SK-N-SH (cell line): ENCODE results near the gene RHOU. TPM values are rescaled to one million over a fixed set of nuclear protein-coding genes. Genes with fewer than 3 reads are reported as not detected.

Experiments
- CTCF ChIA-PET: fragments of 300-600, 350-600 bp; formaldehyde crosslinking; extraction: SDS; loops from one replicate; lab custom pipeline; 2021; lab: Yijun Ruan, JAX
- POLR2A ChIA-PET: fragments of 350-600 bp; sonication (Branson Sonifier 250); formaldehyde crosslinking; extraction: SDS; loops from one replicate; lab custom pipeline; 2020; ENCODE audit warnings: antibody characterized with exemption, inconsistent platforms; lab: Yijun Ruan, JAX
- DNase-seq: peaks from one replicate; pipeline ENCODE4 v3.0.0; 2012
- H2AFZ ChIP-seq: fragments of 200-600 bp; sonication (generic); 2 replicates; pipeline ENCODE4 v1.8.1; 2016; ENCODE audit warnings: antibody characterized with exemption, mild to moderate bottlenecking, low read depth
- H3F3A ChIP-seq: fragments of 200-600 bp; sonication (generic); replicated peaks from 2 replicates; pipeline ENCODE3; 2016; ENCODE audit warnings: antibody characterized with exemption, mild to moderate bottlenecking; ENCODE audit not compliant: insufficient read depth
- H3K27ac ChIP-seq, 2 experiments: fragments of 200-500 bp in 1 of 2; fragments of 200-600 bp in 1 of 2; sonication (Bioruptor generic) in 1 of 2; sonication (generic), shearing (Covaris generic) in 1 of 2; 2 replicates each; pipeline versions ENCODE4 v1.5.1 to v1.6.1; 2014 to 2016; ENCODE audit warnings: low read depth in 2 of 2, inconsistent platforms in 1 of 2, low read length in 1 of 2, mild to moderate bottlenecking in 1 of 2, mixed read lengths in 1 of 2
- H3K27me3 ChIP-seq: fragments of 200-600 bp; sonication (generic), shearing (Covaris generic); 2 replicates; pipeline ENCODE4 v1.6.1; 2016; ENCODE audit warnings: mixed run types; ENCODE audit not compliant: insufficient read depth
- H3K36me3 ChIP-seq, 2 experiments: fragments of 200-500 bp in 1 of 2; fragments of 200-600 bp in 1 of 2; sonication (Bioruptor generic) in 1 of 2; sonication (generic) in 1 of 2; replicated peaks in 1 of 2; 2 replicates each; pipeline versions ENCODE3 to v1.5.1; 2014 to 2016; ENCODE audit warnings: low read length in 1 of 2, mild to moderate bottlenecking in 1 of 2; ENCODE audit not compliant: insufficient read depth in 2 of 2, control insufficient read depth in 1 of 2
- H3K4me1 ChIP-seq, 2 experiments: fragments of 200-500 bp in 1 of 2; fragments of 200-600 bp in 1 of 2; sonication (Bioruptor generic) in 1 of 2; sonication (generic), shearing (Covaris generic) in 1 of 2; 2 replicates each; pipeline versions ENCODE4 v1.5.1 to v1.6.1; 2014 to 2016; ENCODE audit warnings: low read depth in 1 of 2, low read length in 1 of 2, mixed run types in 1 of 2; ENCODE audit not compliant: insufficient read depth in 2 of 2, control insufficient read depth in 1 of 2
- H3K4me2 ChIP-seq: fragments of 200-600 bp; sonication (generic), shearing (Covaris generic); 2 replicates; pipeline ENCODE4 v1.6.1; 2017; ENCODE audit warnings: mixed run types
- H3K4me3 ChIP-seq, 2 experiments: fragments of 200-500 bp in 1 of 2; fragments of 200-600 bp in 1 of 2; sonication (Bioruptor generic) in 1 of 2; sonication (generic), shearing (Covaris generic) in 1 of 2; 2 replicates each; pipeline versions ENCODE4 v1.5.1 to v1.8.1; 2014 to 2016; ENCODE audit warnings: low read depth in 2 of 2, inconsistent platforms in 1 of 2, low read length in 1 of 2, mild to moderate bottlenecking in 1 of 2, mixed read lengths in 1 of 2, moderate library complexity in 1 of 2
- H3K79me2 ChIP-seq: fragments of 200-600 bp; sonication (generic); 2 replicates; pipeline ENCODE4 v1.8.1; 2017; ENCODE audit warnings: mild to moderate bottlenecking; ENCODE audit not compliant: insufficient read depth
- H3K9ac ChIP-seq: fragments of 200-600 bp; sonication (generic); 2 replicates; pipeline ENCODE4 v1.6.1; 2017; ENCODE audit warnings: mixed run types
- H3K9me2 ChIP-seq: fragments of 200-600 bp; sonication (generic); 2 replicates; pipeline ENCODE4 v1.6.1; 2017; ENCODE audit warnings: mixed run types
- H3K9me3 ChIP-seq: fragments of 200-600 bp; sonication (generic); 2 replicates; pipeline ENCODE4 v1.6.1; 2017; ENCODE audit warnings: mixed run types, mild to moderate bottlenecking, moderate library complexity
- H4K20me1 ChIP-seq: fragments of 200-600 bp; sonication (generic); 2 replicates; pipeline ENCODE4 v1.6.1; 2017; ENCODE audit warnings: mild to moderate bottlenecking, mixed run types; ENCODE audit not compliant: insufficient read depth
- EP300 ChIP-seq, 2 experiments: IDR thresholded peaks; 2 replicates each; pipeline versions ENCODE4 v1.4.0 to v1.6.1; 2012; ENCODE audit warnings: borderline replicate concordance in 1 of 2, low read depth in 1 of 2, low read length in 1 of 2
- EZH2phosphoT487 ChIP-seq: fragments of 200-600 bp; sonication (generic); IDR thresholded peaks from 2 replicates; pipeline ENCODE4 v1.6.1; 2017; ENCODE audit warnings: low read depth, mixed run types, mild to moderate bottlenecking, antibody characterized with exemption, moderate library complexity, borderline replicate concordance
- FOXJ3 ChIP-seq: sonication (generic); formaldehyde crosslinking; IDR thresholded peaks from 2 replicates; pipeline ENCODE4 v1.5.1; 2020; ENCODE audit warnings: mild to moderate bottlenecking, missing genetic modification reagents
- GABPA ChIP-seq: IDR thresholded peaks from 2 replicates; pipeline ENCODE4 v1.4.0; 2012; ENCODE audit warnings: low read depth, mild to moderate bottlenecking
- MAX ChIP-seq: IDR thresholded peaks from 2 replicates; pipeline ENCODE4 v1.4.0; 2012; ENCODE audit warnings: low read depth
- MXI1 ChIP-seq: IDR thresholded peaks from 2 replicates; pipeline ENCODE4 v1.6.1; 2012; ENCODE audit warnings: mild to moderate bottlenecking, low read depth, low read length, improper control_type of control experiment
- NRF1 ChIP-seq: IDR thresholded peaks from 2 replicates; pipeline ENCODE4 v1.6.1; 2012; ENCODE audit warnings: low read depth, mild to moderate bottlenecking, low read length
- POLR2AphosphoS5 ChIP-seq: IDR thresholded peaks from 2 replicates; pipeline ENCODE4 v1.6.1; 2012; ENCODE audit warnings: low read depth, low read length
- SIN3A ChIP-seq: IDR thresholded peaks from 2 replicates; pipeline ENCODE4 v1.6.1; 2012; ENCODE audit warnings: low read depth, mild to moderate bottlenecking, low read length, moderate library complexity, borderline replicate concordance
- TAF1 ChIP-seq: IDR thresholded peaks from 2 replicates; pipeline ENCODE4 v1.6.1; 2012; ENCODE audit warnings: low read depth, mild to moderate bottlenecking, low read length, moderate library complexity, borderline replicate concordance
- USF2 ChIP-seq: fragments of 150-350 bp; IDR thresholded peaks from 2 replicates; pipeline ENCODE4 v1.6.1; 2017; ENCODE audit warnings: antibody characterized with exemption, low read length, low read depth, borderline replicate concordance
- ZBTB33 ChIP-seq: IDR thresholded peaks from 2 replicates; pipeline ENCODE4 v1.4.0; 2012; ENCODE audit warnings: low read depth, borderline replicate concordance
- WGBS: methylation state at CpG from one replicate; pipeline ENCODE4 v1.1.6; 2017; ENCODE audit warnings: low lambda C conversion rate; 5-methylcytosine and 5-hydroxymethylcytosine counted together
- polyA plus RNA-seq, 3 experiments: library from polyadenylated mRNA; depleted of rRNA; stranded (reverse); fragments of >200 nt; gene quantifications; 2 replicates each; pipeline ENCODE4 v1.2.3, GENCODE V29; 2012
- TF ChIP-seq, protein P1 (sequence below): fragments of 150-350 bp; IDR thresholded peaks from 2 replicates; pipeline ENCODE4 v1.6.1; 2016; ENCODE audit warnings: mild to moderate bottlenecking, low read depth, low read length
- TF ChIP-seq, protein P2 (sequence below): IDR thresholded peaks from 2 replicates; pipeline ENCODE4 v1.4.0; 2012; ENCODE audit warnings: low read depth, borderline replicate concordance

Gene RHOU
- polyA plus RNA-seq, 1 of the 3 experiments (the other 2 are of a cell fraction): 0.36 TPM

DNA sequence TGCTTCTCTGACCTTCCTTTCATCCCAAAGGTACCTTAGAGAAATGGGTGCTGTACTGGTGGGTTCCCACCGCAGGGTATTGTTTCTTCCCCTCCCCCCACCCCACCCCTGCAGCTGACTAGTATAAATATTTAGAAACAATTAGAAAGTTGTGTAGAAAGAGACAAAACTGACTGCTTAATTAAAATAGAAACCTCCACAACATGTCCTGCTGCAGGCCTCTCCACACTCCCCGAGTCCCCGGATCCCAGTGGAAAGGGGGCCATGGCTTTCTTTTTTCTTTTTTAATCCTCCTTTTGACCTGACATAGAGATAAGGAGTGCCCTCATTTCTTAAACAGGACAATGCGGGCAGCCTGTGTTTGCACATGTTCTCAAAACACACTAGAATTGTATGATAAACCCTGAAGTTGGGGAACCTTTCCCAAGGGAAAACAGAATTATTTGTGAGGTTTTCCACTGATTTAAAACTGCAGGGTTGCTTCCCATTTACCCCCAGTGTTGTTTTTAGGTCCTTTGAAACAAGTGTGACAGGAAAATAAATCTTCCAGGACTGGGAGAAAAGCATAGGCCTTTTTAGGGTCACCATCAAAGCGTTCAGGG, 1.7 kb downstream of the RHOU start:
- H3K27ac ChIP-seq: no peak overlapping the region
- TF ChIP-seq GABPA (no peak), USF2 (no peak), POLR2AphosphoS5 (no peak), TAF1 (no peak), MAX (no peak)
- TF ChIP-seq, all 33 proteins: peak for 0
- H3K9me3 ChIP-seq: no peaks in the 10 kb centered on the region
- no peak for DNase-seq
- H3K4me2 ChIP-seq: no peak overlapping the region; the same call in 1 of the 2 replicates
- no peaks in the 10 kb centered on the region for H3K36me3 ChIP-seq
- ChIA-PET CTCF (interaction anchor here (1.2 to 4.1 kb wide), 13 partner anchors 12 to 518 kb away, joined by 4 to 61 read pairs (median 16); no protein-coding TSS in a partner anchor), POLR2A (no interaction called here)
- H3K79me2 ChIP-seq: no peaks in the 10 kb centered on the region
- no peak overlapping the region for H3K9ac ChIP-seq
- no peak overlapping the region; a peak in 1 of 4 replicates for H3K4me3 ChIP-seq
- no peaks in the 10 kb centered on the region for H3K9me2 ChIP-seq
- no peaks in the 10 kb centered on the region for H4K20me1 ChIP-seq
- peaks cover 8% of the 10 kb centered on the region; the same call in 1 of the 2 replicates for H3K27me3 ChIP-seq
- H3K4me1 ChIP-seq: peaks cover 0 to 14% of the 10 kb centered on the region in 2 experiments; a peak in 2 of 4 replicates
- H3F3A ChIP-seq: no peaks in the 10 kb centered on the region
- 90% methylated on average over 5 of the region's 5 CpGs for WGBS
- no peak overlapping the region for H2AFZ ChIP-seq

- Histone ChIP-seq H4K20me1 (no peaks in the 10 kb centered on the region), H2AFZ (no peak overlapping the region), H3K9ac (no peak overlapping the region), H3K27me3 (peaks cover 8% of the 10 kb centered on the region; the same call in 1 of the 2 replicates), H3K4me1 (peaks cover 0 to 14% of the 10 kb centered on the region in 2 experiments; a peak in 2 of 4 replicates), H3K79me2 (no peaks in the 10 kb centered on the region), H3K36me3 (no peaks in the 10 kb centered on the region), H3K27ac (no peak overlapping the region), H3K9me3 (no peaks in the 10 kb centered on the region), H3F3A (no peaks in the 10 kb centered on the region), H3K9me2 (no peaks in the 10 kb centered on the region), H3K4me2 (no peak overlapping the region), H3K4me3 (no peak overlapping the region)
- TF ChIP-seq, protein P1, sequence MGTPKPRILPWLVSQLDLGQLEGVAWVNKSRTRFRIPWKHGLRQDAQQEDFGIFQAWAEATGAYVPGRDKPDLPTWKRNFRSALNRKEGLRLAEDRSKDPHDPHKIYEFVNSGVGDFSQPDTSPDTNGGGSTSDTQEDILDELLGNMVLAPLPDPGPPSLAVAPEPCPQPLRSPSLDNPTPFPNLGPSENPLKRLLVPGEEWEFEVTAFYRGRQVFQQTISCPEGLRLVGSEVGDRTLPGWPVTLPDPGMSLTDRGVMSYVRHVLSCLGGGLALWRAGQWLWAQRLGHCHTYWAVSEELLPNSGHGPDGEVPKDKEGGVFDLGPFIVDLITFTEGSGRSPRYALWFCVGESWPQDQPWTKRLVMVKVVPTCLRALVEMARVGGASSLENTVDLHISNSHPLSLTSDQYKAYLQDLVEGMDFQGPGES: no peak
- TF ChIP-seq ZBTB33 (no peak), GABPA (no peak), NRF1 (no peak), MAX (no peak), USF2 (no peak), SIN3A (no peak), FOXJ3 (CRISPR knock-in tag) (no peak), EZH2phosphoT487 (no peak), EP300 (IDR thresholded peaks at IDR 0.05; ENCODE audit: borderline replicate concordance in 1 of 2, low read depth in 1 of 2, low read length in 1 of 2) (no peak), MXI1 (no peak)
- TF ChIP-seq, protein P2, sequence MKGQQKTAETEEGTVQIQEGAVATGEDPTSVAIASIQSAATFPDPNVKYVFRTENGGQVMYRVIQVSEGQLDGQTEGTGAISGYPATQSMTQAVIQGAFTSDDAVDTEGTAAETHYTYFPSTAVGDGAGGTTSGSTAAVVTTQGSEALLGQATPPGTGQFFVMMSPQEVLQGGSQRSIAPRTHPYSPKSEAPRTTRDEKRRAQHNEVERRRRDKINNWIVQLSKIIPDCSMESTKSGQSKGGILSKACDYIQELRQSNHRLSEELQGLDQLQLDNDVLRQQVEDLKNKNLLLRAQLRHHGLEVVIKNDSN: no peak
- ChIA-PET POLR2A (no interaction called here), CTCF (interaction anchor here (1.2 to 3.2 kb wide), 3 partner anchors 131 to 491 kb away, joined by 4 to 21 read pairs (median 4); no protein-coding TSS in a partner anchor)
- no peak for DNase-seq
- 97% methylated on average over 8 of the region's 8 CpGs for WGBS
Observed at GRCh38 chr1:228737601-228738041, 2.3 kb downstream of the RHOU start.
